DOHH2 (cell line): ENCODE data around the gene BUB1.

Experiments
- CTCF ChIP-seq: fragments of 200-600 bp; sonication (generic); IDR thresholded peaks from one replicate; pipeline ENCODE4 v1.5.1; 2014; ENCODE audit warnings: antibody characterized with exemption, mild to moderate bottlenecking, low read depth, low read length; ENCODE audit not compliant: poor library complexity, severe bottlenecking
- EZH2phosphoT487 ChIP-seq: fragments of 200-600 bp; sonication (generic); IDR thresholded peaks from 2 replicates; pipeline ENCODE4 v1.6.1; 2017; ENCODE audit warnings: borderline replicate concordance, mild to moderate bottlenecking, antibody characterized with exemption, low read length, moderate library complexity, mixed read lengths

- TF ChIP-seq CTCF (no peak), EZH2phosphoT487 (no peak)
Measured at GRCh38 chr2:110655701-110656100, 22.2 kb downstream of the BUB1 start.
